ENCODE data around the gene SSR3.

Gene SSR3

GRCh38 chr3:156491192-156491591 lies 63.7 kb downstream of the SSR3 start:
- DNase-seq (ENCODE audit: low read depth in 2 of 2): no peak

Measured in stimulated activated CD8-positive, alpha-beta memory T cell treated with anti-CD3 and anti-CD28 coated beads, Interleukin-15, amount 100 ng/mL, for 48 hours (primary cell).